Upper lobe of left lung (tissue), 6 donors: ENCODE measurements around the gene HSP90AA1. TPM values are rescaled to one million over a fixed set of nuclear protein-coding genes. Genes with fewer than 3 reads are reported as not detected.

ENCODE experiments used
- ATAC-seq, 2 donors: fragments of 200-7000 bp; cut with Tn5 transposase; one replicate each; pipeline ENCODE4 v1.9.1; 2022; ENCODE audit warnings: mild to moderate bottlenecking in 2 of 2, moderate library complexity in 2 of 2; ENCODE audit not compliant: low FRiP score in 2 of 2
- DNase-seq, 2 donors: peaks; one replicate each; pipeline ENCODE4 v3.0.0-alpha.2; 2019 to 2020
- H3K27ac ChIP-seq, 4 donors: fragments of 200-600 bp; sonication (generic); one replicate each; pipeline ENCODE4 v1.5.1; 2016 to 2019
- H3K27me3 ChIP-seq, 4 donors: fragments of 200-600 bp; sonication (generic); one replicate each; pipeline ENCODE4 v1.5.1; 2017 to 2019
- H3K36me3 ChIP-seq, 4 donors: fragments of 200-600 bp; sonication (generic); one replicate each; pipeline ENCODE4 v1.5.1; 2016 to 2019
- H3K4me1 ChIP-seq, 4 donors: fragments of 200-600 bp; sonication (generic); one replicate each; pipeline ENCODE4 v1.5.1; 2018 to 2019
- H3K4me3 ChIP-seq, 4 donors: fragments of 200-600 bp; sonication (generic); one replicate each; pipeline ENCODE4 v1.5.1; 2017 to 2019; ENCODE audit warnings: mild to moderate bottlenecking in 2 of 4, moderate library complexity in 1 of 4
- H3K9me3 ChIP-seq, 4 donors: fragments of 200-600 bp; sonication (generic); one replicate each; pipeline ENCODE4 v1.5.1; 2018 to 2019
- EP300 ChIP-seq, 4 donors: sonication (generic); formaldehyde crosslinking; IDR thresholded peaks; one replicate each; pipeline ENCODE4 v1.5.1; 2017; ENCODE audit warnings: antibody characterized with exemption in 4 of 4, control low read depth in 2 of 4
- POLR2A ChIP-seq, 4 donors: fragments of 450-650 bp; IDR thresholded peaks; one replicate each; pipeline ENCODE4 v1.5.1; 2016 to 2017; ENCODE audit warnings: antibody characterized with exemption in 4 of 4, mild to moderate bottlenecking in 2 of 4
- POLR2AphosphoS5 ChIP-seq, 2 donors: sonication (generic); formaldehyde crosslinking; IDR thresholded peaks; one replicate each; pipeline ENCODE4 v1.5.1; 2017; ENCODE audit warnings: antibody characterized with exemption in 2 of 2
- WGBS, 2 donors: methylation state at CpG; one replicate each; pipeline ENCODE4 v1.1.5; 2017 to 2018; 5-methylcytosine and 5-hydroxymethylcytosine counted together
- small RNA-seq, 4 donors: library from RNA; depleted of rRNA; stranded (forward); fragments of <200 nt; gene quantifications; one replicate each; pipeline ENCODE3, GENCODE V24; 2016
- total RNA-seq, 6 donors: library from RNA; depleted of rRNA in 4 of 6; stranded (reverse); fragments of >200 nt in 4 of 6; gene quantifications; one replicate each; pipeline versions ENCODE4 v1.1.0 to v1.2.1, GENCODE V29; 2016 to 2021
- TF ChIP-seq, protein P1 (sequence below), 6 experiments: fragments of 450-650 bp in 4 of 6; fragments of 200-600 bp in 2 of 6; sonication (generic) in 2 of 6; IDR thresholded peaks; one replicate each; pipeline ENCODE4 v1.5.1; 2016 to 2019; ENCODE audit warnings: antibody characterized with exemption in 6 of 6
- donor health status: DM: no; HTN: no; CAD: no; lungs with moderate emphysema.
- donor health status: DM: no; HTN: yes; CAD: no; lungs with severe emphysema.

Gene HSP90AA1
- total RNA-seq, 6 donors from 2014 or later: 147 to 509 (median 258) TPM

DNA sequence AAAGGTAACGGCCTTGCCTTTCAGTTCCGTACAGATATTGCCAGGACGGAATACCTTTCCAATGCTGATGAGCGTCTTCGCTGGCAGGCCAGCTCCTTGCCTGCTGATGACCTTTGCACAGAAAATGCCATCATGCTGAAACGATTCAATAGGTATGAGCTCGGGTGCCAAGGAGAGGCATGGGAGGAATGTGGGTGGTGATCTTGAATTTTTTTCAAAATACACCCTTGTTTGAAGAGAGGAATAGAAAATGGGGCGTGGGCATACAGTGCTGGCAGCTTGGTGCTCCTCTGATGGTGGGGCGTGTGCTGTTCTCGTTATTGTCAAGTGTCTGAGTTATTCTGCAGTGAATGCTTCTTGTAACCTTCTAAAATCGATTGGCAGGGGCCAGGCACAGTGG is 52.5 kb downstream of the HSP90AA1 start:
- TF ChIP-seq POLR2A (IDR thresholded peaks at IDR 0.05) (no peak), POLR2AphosphoS5 (IDR thresholded peaks at IDR 0.05) (no peak), EP300 (IDR thresholded peaks at IDR 0.05) (no peak)
- TF ChIP-seq, protein P1, sequence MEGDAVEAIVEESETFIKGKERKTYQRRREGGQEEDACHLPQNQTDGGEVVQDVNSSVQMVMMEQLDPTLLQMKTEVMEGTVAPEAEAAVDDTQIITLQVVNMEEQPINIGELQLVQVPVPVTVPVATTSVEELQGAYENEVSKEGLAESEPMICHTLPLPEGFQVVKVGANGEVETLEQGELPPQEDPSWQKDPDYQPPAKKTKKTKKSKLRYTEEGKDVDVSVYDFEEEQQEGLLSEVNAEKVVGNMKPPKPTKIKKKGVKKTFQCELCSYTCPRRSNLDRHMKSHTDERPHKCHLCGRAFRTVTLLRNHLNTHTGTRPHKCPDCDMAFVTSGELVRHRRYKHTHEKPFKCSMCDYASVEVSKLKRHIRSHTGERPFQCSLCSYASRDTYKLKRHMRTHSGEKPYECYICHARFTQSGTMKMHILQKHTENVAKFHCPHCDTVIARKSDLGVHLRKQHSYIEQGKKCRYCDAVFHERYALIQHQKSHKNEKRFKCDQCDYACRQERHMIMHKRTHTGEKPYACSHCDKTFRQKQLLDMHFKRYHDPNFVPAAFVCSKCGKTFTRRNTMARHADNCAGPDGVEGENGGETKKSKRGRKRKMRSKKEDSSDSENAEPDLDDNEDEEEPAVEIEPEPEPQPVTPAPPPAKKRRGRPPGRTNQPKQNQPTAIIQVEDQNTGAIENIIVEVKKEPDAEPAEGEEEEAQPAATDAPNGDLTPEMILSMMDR (IDR thresholded peaks at IDR 0.05): no peak
- no peaks in the 10 kb centered on the region for H3K4me1 ChIP-seq
- ATAC-seq (peak; percentile 29 to 49), DNase-seq (no peak)
- 83 to 91% methylated on average over 11 of the region's 11 CpGs for WGBS, 2 donors
- H3K27ac ChIP-seq: peak overlapping the region in 1 of 4 donors; percentile 12
- no peaks in the 10 kb centered on the region for H3K27me3 ChIP-seq
- no peak overlapping the region for H3K4me3 ChIP-seq
- no peaks in the 10 kb centered on the region for H3K9me3 ChIP-seq
- peaks cover 80 to 100% (median 97%) of the 10 kb centered on the region in 4 donors for H3K36me3 ChIP-seq

GRCh38 chr14:102033241-102033640 is 53.6 kb downstream of the HSP90AA1 start:
- H3K27me3 ChIP-seq: no peaks in the 10 kb centered on the region
- TF ChIP-seq POLR2AphosphoS5 (IDR thresholded peaks at IDR 0.05) (no peak), EP300 (IDR thresholded peaks at IDR 0.05) (no peak), POLR2A (IDR thresholded peaks at IDR 0.05) (no peak)
- TF ChIP-seq, protein P1 (IDR thresholded peaks at IDR 0.05): no peak
- H3K4me3 ChIP-seq: no peak overlapping the region
- WGBS, 2 donors: 95 to 98% methylated on average over 13 of the region's 13 CpGs
- peak overlapping the region in 1 of 4 donors; percentile 12 for H3K27ac ChIP-seq
- no peak for DNase-seq
- no peaks in the 10 kb centered on the region for H3K4me1 ChIP-seq
- no peaks in the 10 kb centered on the region for H3K9me3 ChIP-seq
- ATAC-seq: no peak
- H3K36me3 ChIP-seq: peaks cover 83 to 100% (median 97%) of the 10 kb centered on the region in 4 donors

Small RNA genes lying within 50 kb of the gene (small RNA-seq; reads per million reads assigned to genes)
- gene RN7SL472P: 0 reads per million in 4 donors

Other genes with a start within 250 kb of the HSP90AA1 start
- gene DYNC1H1, start 122.5 kb downstream of the HSP90AA1 start, total RNA-seq: 100 to 1,000 TPM; 352 to 556 (median 447) TPM
- 10 to 100 TPM; 16.3 to 28.8 (median 20.6) TPM for gene WDR20, start 52.9 kb upstream of the HSP90AA1 start, total RNA-seq
- 10 to 100 TPM in 5 of 6 donors, 1 to 10 TPM in 1; 8.8 to 66.0 (median 29.4) TPM for gene MOK, start 218.1 kb upstream of the HSP90AA1 start, total RNA-seq
- 10 to 100 TPM in 4 of 6 donors, 1 to 10 TPM in 2; 8.7 to 37.7 (median 14.1) TPM for gene ZNF839, start 232.7 kb upstream of the HSP90AA1 start, total RNA-seq